ENCODE results near the gene TNS2.

DNA sequence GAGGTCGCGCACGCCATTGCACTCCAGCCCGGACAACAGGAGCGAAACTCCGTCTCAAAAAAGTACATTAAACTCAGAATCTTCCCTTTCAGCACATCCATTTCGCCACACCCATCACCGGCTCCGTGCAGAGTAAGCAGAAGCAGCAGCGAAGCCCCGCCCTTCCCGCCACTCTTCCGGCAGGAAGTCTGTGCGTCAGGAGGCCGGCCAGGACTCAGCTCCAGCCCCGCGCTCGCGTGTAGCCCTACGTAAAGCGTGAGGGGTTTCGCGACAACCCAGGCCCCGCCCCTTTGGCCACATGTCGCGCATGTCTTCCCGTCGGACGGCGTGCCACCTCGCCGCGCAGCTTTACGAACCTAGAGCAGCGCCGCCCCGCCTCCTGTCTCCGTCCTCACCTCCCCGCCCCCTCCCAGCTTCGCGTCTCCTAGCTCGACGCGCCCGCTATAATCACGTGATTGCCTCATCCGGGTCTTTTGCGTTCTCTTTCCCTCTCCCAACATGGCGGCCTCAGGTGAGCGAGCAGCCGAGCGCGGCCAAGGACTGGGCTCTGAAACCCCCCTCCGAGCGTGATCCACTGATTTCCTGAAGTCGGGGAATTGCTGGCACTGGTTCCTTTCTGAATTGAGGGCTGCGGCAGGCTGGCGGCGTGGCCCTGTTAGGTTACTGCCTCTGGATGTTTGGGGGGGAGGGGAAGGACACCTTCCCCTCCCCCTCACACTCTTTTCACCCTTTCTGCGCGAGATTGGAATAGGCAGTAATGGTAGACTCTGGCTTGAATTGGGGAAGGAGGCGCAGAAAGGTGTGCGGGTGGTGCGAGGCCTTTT is 43.7 kb upstream of the TNS2 start, which contains the start of gene EIF4B:
- TF ChIP-seq, protein P1, sequence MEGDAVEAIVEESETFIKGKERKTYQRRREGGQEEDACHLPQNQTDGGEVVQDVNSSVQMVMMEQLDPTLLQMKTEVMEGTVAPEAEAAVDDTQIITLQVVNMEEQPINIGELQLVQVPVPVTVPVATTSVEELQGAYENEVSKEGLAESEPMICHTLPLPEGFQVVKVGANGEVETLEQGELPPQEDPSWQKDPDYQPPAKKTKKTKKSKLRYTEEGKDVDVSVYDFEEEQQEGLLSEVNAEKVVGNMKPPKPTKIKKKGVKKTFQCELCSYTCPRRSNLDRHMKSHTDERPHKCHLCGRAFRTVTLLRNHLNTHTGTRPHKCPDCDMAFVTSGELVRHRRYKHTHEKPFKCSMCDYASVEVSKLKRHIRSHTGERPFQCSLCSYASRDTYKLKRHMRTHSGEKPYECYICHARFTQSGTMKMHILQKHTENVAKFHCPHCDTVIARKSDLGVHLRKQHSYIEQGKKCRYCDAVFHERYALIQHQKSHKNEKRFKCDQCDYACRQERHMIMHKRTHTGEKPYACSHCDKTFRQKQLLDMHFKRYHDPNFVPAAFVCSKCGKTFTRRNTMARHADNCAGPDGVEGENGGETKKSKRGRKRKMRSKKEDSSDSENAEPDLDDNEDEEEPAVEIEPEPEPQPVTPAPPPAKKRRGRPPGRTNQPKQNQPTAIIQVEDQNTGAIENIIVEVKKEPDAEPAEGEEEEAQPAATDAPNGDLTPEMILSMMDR (tag by site-specific recombination; IDR thresholded peaks at IDR 0.05) = no peak; the same call in 1 of the 2 replicates
- TF ChIP-seq, protein P2, sequence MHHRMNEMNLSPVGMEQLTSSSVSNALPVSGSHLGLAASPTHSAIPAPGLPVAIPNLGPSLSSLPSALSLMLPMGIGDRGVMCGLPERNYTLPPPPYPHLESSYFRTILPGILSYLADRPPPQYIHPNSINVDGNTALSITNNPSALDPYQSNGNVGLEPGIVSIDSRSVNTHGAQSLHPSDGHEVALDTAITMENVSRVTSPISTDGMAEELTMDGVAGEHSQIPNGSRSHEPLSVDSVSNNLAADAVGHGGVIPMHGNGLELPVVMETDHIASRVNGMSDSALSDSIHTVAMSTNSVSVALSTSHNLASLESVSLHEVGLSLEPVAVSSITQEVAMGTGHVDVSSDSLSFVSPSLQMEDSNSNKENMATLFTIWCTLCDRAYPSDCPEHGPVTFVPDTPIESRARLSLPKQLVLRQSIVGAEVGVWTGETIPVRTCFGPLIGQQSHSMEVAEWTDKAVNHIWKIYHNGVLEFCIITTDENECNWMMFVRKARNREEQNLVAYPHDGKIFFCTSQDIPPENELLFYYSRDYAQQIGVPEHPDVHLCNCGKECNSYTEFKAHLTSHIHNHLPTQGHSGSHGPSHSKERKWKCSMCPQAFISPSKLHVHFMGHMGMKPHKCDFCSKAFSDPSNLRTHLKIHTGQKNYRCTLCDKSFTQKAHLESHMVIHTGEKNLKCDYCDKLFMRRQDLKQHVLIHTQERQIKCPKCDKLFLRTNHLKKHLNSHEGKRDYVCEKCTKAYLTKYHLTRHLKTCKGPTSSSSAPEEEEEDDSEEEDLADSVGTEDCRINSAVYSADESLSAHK (tag by site-specific recombination; IDR thresholded peaks at IDR 0.05) = peak; percentile 40; the same call in 1 of the 2 replicates
- no peak for TF ChIP-seq ZNF626 (tag by site-specific recombination; IDR thresholded peaks at IDR 0.05)
- no peak for TF ChIP-seq ZNF274 (IDR thresholded peaks at IDR 0.05; ENCODE audit: low read length)
- TF ChIP-seq ZNF274 (tag by site-specific recombination; IDR thresholded peaks at IDR 0.05; ENCODE audit: borderline replicate concordance) = no peak
- TF ChIP-seq ZNF239 (tag by site-specific recombination; IDR thresholded peaks at IDR 0.05) = peak; percentile 63; the same call in 1 of the 2 replicates
- no peak for TF ChIP-seq ZNF658 (tag by site-specific recombination; IDR thresholded peaks at IDR 0.05)
- TF ChIP-seq, protein P3, sequence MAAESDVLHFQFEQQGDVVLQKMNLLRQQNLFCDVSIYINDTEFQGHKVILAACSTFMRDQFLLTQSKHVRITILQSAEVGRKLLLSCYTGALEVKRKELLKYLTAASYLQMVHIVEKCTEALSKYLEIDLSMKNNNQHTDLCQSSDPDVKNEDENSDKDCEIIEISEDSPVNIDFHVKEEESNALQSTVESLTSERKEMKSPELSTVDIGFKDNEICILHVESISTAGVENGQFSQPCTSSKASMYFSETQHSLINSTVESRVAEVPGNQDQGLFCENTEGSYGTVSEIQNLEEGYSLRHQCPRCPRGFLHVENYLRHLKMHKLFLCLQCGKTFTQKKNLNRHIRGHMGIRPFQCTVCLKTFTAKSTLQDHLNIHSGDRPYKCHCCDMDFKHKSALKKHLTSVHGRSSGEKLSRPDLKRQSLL (tag by site-specific recombination; IDR thresholded peaks at IDR 0.05) = 0 out of 2 replicates have a peak, but pooled peaks have one; percentile 63
- no peak for TF ChIP-seq ZNF132 (tag by site-specific recombination; IDR thresholded peaks at IDR 0.05; ENCODE audit: borderline replicate concordance)
- TF ChIP-seq ZNF76 (tag by site-specific recombination; IDR thresholded peaks at IDR 0.05; ENCODE audit: borderline replicate concordance, low read depth) = peak; percentile 53
- TF ChIP-seq, protein P4, sequence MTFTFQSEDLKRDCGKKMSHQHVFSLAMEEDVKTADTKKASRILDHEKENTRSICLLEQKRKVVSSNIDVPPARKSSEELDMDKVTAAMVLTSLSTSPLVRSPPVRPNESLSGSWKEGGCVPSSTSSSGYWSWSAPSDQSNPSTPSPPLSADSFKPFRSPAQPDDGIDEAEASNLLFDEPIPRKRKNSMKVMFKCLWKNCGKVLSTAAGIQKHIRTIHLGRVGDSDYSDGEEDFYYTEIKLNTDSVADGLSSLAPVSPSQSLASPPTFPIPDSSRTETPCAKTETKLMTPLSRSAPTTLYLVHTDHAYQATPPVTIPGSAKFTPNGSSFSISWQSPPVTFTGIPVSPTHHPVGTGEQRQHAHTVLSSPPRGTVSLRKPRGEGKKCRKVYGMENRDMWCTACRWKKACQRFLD (tag by site-specific recombination; IDR thresholded peaks at IDR 0.05) = no peak
- TF ChIP-seq, protein P5, sequence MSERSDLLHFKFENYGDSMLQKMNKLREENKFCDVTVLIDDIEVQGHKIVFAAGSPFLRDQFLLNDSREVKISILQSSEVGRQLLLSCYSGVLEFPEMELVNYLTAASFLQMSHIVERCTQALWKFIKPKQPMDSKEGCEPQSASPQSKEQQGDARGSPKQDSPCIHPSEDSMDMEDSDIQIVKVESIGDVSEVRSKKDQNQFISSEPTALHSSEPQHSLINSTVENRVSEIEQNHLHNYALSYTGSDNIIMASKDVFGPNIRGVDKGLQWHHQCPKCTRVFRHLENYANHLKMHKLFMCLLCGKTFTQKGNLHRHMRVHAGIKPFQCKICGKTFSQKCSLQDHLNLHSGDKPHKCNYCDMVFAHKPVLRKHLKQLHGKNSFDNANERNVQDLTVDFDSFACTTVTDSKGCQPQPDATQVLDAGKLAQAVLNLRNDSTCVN (tag by site-specific recombination; optimal IDR thresholded peaks at IDR 0.05) = no peak
- no peak for TF ChIP-seq ZNF146 (tag by site-specific recombination; IDR thresholded peaks at IDR 0.05)
